Heart right ventricle (tissue), 16 donors: Measurements from ENCODE around the gene ZC3H13. TPM values are rescaled to one million over a fixed set of nuclear protein-coding genes. Genes with fewer than 3 reads are reported as not detected.

ENCODE experiments used
- ATAC-seq, 8 donors: fragments of 200-7000 bp; cut with Tn5 transposase; one replicate each; pipeline ENCODE4 v1.9.1; 2020; ENCODE audit warnings: mild to moderate bottlenecking in 8 of 8, moderate library complexity in 8 of 8, moderate number of reproducible peaks in 1 of 8
- DNase-seq, 2 donors: peaks; one replicate each; pipeline ENCODE4 v3.0.0-alpha.2; 2020
- H3K27ac ChIP-seq, 10 donors: fragments of 200-600 bp; sonication (generic) in 2 of 10; one replicate each; pipeline versions ENCODE4 v1.5.0 to v1.8.0; 2020 to 2022; ENCODE audit warnings: mild to moderate bottlenecking in 3 of 10
- H3K27me3 ChIP-seq, 7 donors: fragments of 200-600 bp; one replicate each; pipeline ENCODE4 v1.8.0; 2021 to 2022; ENCODE audit warnings: mild to moderate bottlenecking in 2 of 7
- H3K36me3 ChIP-seq, 9 donors: fragments of 200-600 bp; sonication (generic) in 1 of 9; one replicate each; pipeline versions ENCODE4 v1.5.0 to v1.8.0; 2020 to 2022; ENCODE audit warnings: mild to moderate bottlenecking in 2 of 9
- H3K4me1 ChIP-seq, 9 donors: fragments of 200-600 bp; sonication (generic) in 1 of 9; one replicate each; pipeline versions ENCODE4 v1.5.0 to v1.8.0; 2020 to 2022; ENCODE audit warnings: mild to moderate bottlenecking in 4 of 9
- H3K4me3 ChIP-seq, 10 donors: fragments of 200-600 bp; sonication (generic) in 2 of 10; one replicate each; pipeline versions ENCODE4 v1.5.0 to v1.8.0; 2020 to 2022; ENCODE audit warnings: mild to moderate bottlenecking in 7 of 10, moderate library complexity in 2 of 10
- H3K9me3 ChIP-seq, 11 donors: fragments of 200-600 bp in 10 of 11; sonication (generic) in 2 of 11; one replicate each; pipeline versions ENCODE4 v1.5.0 to v1.8.0; 2013 to 2022; ENCODE audit warnings: mild to moderate bottlenecking in 2 of 11, control low read depth in 1 of 11, moderate library complexity in 1 of 11
- CTCF ChIP-seq, 9 donors: fragments of 200-600 bp; sonication (generic) in 2 of 9; IDR thresholded peaks; one replicate each; pipeline versions ENCODE4 v1.5.0 to v1.8.0; 2021 to 2022; ENCODE audit warnings: antibody characterized with exemption in 9 of 9, mild to moderate bottlenecking in 5 of 9, moderate library complexity in 1 of 9
- WGBS, 2 donors: extraction: QIAGEN DNeasy Blood & Tissue Kit; methylation state at CpG; one replicate each; pipeline ENCODE4 v1.1.7; 2013; ENCODE audit warnings: inconsistent platforms in 1 of 2; 5-methylcytosine and 5-hydroxymethylcytosine counted together
- intact Hi-C, 10 donors: fragments of 100-400 bp; cut with DNase I; formaldehyde crosslinking; loops; one replicate each; pipeline versions ENCODE4 v1.11.1 to v1.14.2; 2022
- polyA plus RNA-seq, 2 donors: library from polyadenylated mRNA; stranded (reverse); fragments of 200-250 nt; gene quantifications; one replicate each; pipeline ENCODE4 v1.2.3, GENCODE V29; 2013
- total RNA-seq, 10 donors: library from RNA; stranded (reverse); fragmentation: NEBNext Ultra II Directional in 3 of 10; extraction: Animal tissue kit (Norgen Biotek cat#: 25700) in 3 of 10; gene quantifications; one replicate each; pipeline versions ENCODE4 v1.2.1 to v1.2.4, GENCODE V29; 2021 to 2023
- donor health status: Arrhythmogenic right ventricular cardiomyopathy.
- donor health status: ischemic (EF 13 %, LVEDD 7.1; RV severe dilation, severe dysfunction).
- donor health status: healthy with polysubstance abuse.
- donor health status: DM: no; HTN: yes; CAD: no.
- donor health status: DM: no; HTN: no; CAD: no.
- donor health status: ischemic (EF 25% LVEDD 6.9; RV normal size, moderate dysfunction).
- donor health status: ischemic (EF 25% LVEDD 5.7; RV mildly dilated, moderate dysfunction).
- donor health status: healthy.
- donor health status: DM: yes; HTN: yes; CAD: no.
- donor health status: Ischemic cardiomyopathy.
- donor health status: ischemic (EF 35%, LVEDD 5.7; RV mildly dilated, moderate dysfunction).
- donor health status: nonischemic (EF 11% LVEDD 7.7; RV severe dilation, severe dysfunction).
- donor health status: DM: yes; HTN: yes; CAD: no.
- donor health status: PGD.
- donor health status: ischemic (EF 29% LVEDD 5.4; RV normal size, mild dysfunction).
- donor health status: nonischemic (EF 23%, LVEDD 6.1; RV moderate dilation, normal function).

ZC3H13 gene
- total and polyA plus RNA-seq, 12 donors: 6.7 to 50.1 (median 43.4) TPM

- Histone ChIP-seq H3K36me3 (no peaks in the 10 kb centered on the region), H3K27me3 (no peaks in the 10 kb centered on the region), H3K9me3 (no peaks in the 10 kb centered on the region), H3K4me3 (no peak overlapping the region), H3K27ac (no peak overlapping the region), H3K4me1 (no peaks in the 10 kb centered on the region)
- intact Hi-C loops: no loop called here
- ATAC-seq (no peak), DNase-seq (no peak)
- 94 to 95% methylated on average over 2 of the region's 2 CpGs for whole genome bisulfite sequencing, 2 donors
- TF ChIP-seq CTCF (IDR thresholded peaks at IDR 0.05): no peak
These were observed 10.7 kb upstream of the ZC3H13 start for GRCh38 chr13:46063292-46063691.

- WGBS, 2 donors: 70 to 80% methylated on average over 5 of the region's 5 CpGs
- Histone ChIP-seq H3K4me1 (no peaks in the 10 kb centered on the region), H3K9me3 (no peaks in the 10 kb centered on the region), H3K36me3 (no peaks in the 10 kb centered on the region), H3K27me3 (no peaks in the 10 kb centered on the region), H3K27ac (no peak overlapping the region), H3K4me3 (no peak overlapping the region)
- DNase-seq (no peak), ATAC-seq (no peak)
- intact Hi-C loops: no loop called here
- no peak for TF ChIP-seq CTCF (IDR thresholded peaks at IDR 0.05)
These were observed 9.6 kb upstream of the ZC3H13 start for GRCh38 chr13:46062185-46062584.

- Histone ChIP-seq H3K27me3 (peaks cover 0 to 3% (median 0%) of the 10 kb centered on the region in 7 donors), H3K9me3 (no peaks in the 10 kb centered on the region), H3K4me1 (no peaks in the 10 kb centered on the region), H3K36me3 (no peaks in the 10 kb centered on the region), H3K27ac (no peak overlapping the region), H3K4me3 (no peak overlapping the region)
- no peak for DNase-seq
- intact Hi-C loops: loop anchor here in 1 of 10 donors (5.0 kb wide), 1 partner anchor 63 kb away; no protein-coding TSS in a partner anchor
- no peak for TF ChIP-seq CTCF (IDR thresholded peaks at IDR 0.05)
- no peak for ATAC-seq
These were observed 6.9 kb upstream of the ZC3H13 start for GRCh38 chr13:46059405-46059804.

GRCh38 chr13:46058268-46058667, 5.7 kb upstream of the ZC3H13 start:
- Histone ChIP-seq H3K9me3 (no peaks in the 10 kb centered on the region), H3K4me1 (peaks cover 0 to 8% (median 6%) of the 10 kb centered on the region in 9 donors), H3K4me3 (no peak overlapping the region), H3K27me3 (peaks cover 0 to 9% (median 0%) of the 10 kb centered on the region in 7 donors), H3K36me3 (no peaks in the 10 kb centered on the region), H3K27ac (no peak overlapping the region)
- intact Hi-C loops: loop anchor here in 1 of 10 donors (5.0 kb wide), 1 partner anchor 64 kb away; no protein-coding TSS in a partner anchor
- ATAC-seq (no peak), DNase-seq (no peak)
- TF ChIP-seq CTCF (IDR thresholded peaks at IDR 0.05): no peak
- 89% methylated on average over 3 of the region's 3 CpGs for WGBS, 2 donors
